VCaP (cell line): ENCODE results near the gene CA12.

ENCODE experiments used
- H3K27ac ChIP-seq: fragments of 450-650 bp; 2 replicates; pipeline ENCODE4 v1.5.1; 2017
- TF ChIP-seq, protein P1 (sequence below): fragments of 450-650 bp; conservative IDR thresholded peaks from 2 replicates; pipeline ENCODE4 v1.5.1; 2017; ENCODE audit warnings: mild to moderate bottlenecking, moderate library complexity

The CA12 gene

DNA sequence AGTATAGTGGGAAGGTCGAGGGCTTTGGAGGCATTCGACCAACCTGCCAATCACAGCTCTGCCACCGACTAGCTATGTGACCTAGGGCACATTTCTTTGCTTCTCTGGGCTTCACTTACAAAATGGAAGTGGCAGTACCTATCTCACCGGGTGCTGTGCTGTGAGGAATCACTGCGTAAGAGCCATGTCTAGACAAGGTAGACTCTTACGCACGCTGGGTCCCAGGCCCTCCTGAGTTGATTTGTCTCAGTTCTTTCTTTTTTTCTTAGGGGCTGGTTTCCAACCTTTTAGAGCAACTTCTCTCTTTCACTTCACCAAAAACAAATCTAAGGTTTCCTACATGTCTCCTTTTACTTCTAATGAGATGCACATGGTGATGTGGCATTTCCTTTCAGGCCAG, 18.8 kb downstream of the CA12 start:
- TF ChIP-seq, protein P1, sequence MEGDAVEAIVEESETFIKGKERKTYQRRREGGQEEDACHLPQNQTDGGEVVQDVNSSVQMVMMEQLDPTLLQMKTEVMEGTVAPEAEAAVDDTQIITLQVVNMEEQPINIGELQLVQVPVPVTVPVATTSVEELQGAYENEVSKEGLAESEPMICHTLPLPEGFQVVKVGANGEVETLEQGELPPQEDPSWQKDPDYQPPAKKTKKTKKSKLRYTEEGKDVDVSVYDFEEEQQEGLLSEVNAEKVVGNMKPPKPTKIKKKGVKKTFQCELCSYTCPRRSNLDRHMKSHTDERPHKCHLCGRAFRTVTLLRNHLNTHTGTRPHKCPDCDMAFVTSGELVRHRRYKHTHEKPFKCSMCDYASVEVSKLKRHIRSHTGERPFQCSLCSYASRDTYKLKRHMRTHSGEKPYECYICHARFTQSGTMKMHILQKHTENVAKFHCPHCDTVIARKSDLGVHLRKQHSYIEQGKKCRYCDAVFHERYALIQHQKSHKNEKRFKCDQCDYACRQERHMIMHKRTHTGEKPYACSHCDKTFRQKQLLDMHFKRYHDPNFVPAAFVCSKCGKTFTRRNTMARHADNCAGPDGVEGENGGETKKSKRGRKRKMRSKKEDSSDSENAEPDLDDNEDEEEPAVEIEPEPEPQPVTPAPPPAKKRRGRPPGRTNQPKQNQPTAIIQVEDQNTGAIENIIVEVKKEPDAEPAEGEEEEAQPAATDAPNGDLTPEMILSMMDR, result no peak
- H3K27ac ChIP-seq, result no peak overlapping the region

DNA sequence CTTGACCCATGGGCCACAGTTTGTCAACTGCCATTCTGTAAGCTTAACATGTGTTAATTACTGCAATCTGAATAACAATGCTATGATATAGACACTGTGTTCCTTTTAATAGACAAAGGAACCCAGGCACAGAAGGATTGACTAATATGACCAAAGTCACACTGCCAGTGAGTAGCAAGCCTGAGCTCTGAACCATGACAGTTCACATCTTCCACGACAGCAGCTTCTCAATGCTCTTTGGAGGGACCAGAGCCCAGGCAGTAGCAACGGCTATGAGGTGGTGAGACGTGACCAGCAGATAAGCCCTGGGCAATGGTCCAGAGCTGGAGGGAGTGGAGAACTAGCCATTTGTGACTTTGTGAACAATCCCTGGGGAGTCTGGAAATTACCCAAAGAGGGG, 19.4 kb downstream of the CA12 start:
- TF ChIP-seq, protein P1, result no peak
- H3K27ac ChIP-seq, result no peak overlapping the region

DNA sequence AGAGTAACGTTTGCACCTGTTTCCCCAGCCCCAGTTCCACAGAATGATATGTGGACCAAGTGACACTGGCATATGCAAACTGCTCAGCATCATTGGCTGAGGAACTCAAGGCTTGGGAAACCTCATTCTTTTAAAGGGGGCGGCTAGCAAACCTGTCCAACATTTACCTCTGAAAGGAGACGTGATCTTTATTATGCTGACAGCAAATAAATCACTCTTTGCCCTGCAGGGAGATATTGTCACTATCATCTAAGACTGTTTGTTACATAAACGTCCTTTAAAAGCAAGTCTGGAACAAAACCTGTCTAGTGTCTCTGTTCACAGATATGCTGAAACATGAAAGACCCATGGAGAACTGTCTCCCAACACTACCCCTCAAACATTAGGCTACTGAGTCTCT, 21.5 kb downstream of the CA12 start:
- TF ChIP-seq, protein P1, result no peak
- H3K27ac ChIP-seq, result no peak overlapping the region

DNA sequence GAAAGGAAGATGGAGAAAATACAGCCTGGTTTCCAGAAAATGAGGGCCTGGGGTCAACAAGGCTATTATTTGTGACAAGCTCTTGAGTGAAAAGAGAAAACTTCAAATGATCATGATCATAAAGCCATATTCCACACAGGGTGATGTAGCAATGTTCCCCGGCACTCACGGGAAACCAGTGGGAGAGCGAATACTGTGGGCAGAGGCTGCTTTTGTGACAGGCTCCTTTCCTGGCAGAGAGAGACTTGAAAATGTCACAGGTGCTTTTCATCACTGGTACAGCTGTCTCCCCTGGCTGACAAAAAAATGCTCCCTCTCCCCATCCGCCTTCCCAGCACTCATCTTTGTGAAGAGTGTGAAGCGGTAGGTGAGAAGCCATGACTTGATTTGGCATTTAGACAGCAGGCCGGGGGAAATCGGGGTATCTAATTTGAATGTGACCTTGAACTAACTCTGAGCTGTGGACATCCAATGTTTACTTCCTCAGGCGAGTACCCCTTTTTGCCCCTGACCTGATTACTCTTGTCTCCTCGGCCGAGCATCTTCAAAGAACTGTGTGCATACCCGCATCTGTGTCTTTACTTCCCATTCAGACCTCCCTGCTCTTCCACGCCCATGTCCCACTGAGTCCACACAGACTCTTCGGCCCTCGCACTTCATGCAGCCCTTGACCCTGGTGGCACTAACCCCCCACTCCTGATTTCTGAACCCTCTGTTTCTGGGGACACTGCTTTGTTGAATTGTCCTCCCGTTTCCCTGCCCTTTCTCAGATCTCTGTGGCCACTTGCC, 23.2 kb downstream of the CA12 start:
- TF ChIP-seq, protein P1, result no peak

DNA sequence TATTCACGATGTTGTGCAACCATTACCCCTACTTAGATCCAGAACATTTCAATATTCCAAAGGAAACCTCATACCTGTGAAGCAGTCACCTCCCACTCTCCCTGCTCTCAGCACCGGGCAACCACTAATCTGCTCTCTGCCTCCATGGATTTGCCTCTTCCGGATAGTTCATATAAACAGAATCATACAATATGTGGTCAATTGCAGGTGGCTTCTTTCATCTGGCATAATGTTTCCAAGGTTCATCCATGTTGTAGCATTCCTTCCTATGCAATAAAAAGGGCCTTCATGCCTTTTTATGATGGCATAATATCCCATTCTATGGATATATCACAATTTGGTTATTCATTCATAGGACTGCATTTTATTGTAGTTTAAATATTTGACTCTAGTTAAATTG, 23.9 kb downstream of the CA12 start:
- TF ChIP-seq, protein P1, result no peak
- no peak overlapping the region for H3K27ac ChIP-seq

More for the DNA sequence above, 23.2 kb downstream of the CA12 start:
- no peak overlapping the region for H3K27ac ChIP-seq

DNA sequence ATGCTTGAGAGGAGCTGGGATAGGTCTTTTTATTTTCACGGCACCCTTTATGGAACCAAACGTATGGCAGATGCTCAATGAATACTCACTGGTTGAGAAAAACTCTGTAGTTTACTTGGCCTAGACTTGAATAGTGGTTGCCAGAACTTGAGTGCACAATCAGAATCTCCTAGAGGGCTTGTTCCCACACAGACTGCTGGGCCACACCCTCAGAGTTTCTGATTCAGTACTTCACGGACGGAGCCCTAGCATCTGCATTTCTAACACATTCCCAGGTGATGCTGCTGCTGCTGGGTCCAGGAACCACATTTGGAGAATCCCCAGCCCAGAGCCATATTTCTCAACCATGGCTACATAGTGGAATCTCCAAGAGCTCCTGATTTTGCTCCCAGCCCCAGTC, 24.6 kb downstream of the CA12 start:
- no peak overlapping the region for H3K27ac ChIP-seq
- TF ChIP-seq, protein P1, result no peak

DNA sequence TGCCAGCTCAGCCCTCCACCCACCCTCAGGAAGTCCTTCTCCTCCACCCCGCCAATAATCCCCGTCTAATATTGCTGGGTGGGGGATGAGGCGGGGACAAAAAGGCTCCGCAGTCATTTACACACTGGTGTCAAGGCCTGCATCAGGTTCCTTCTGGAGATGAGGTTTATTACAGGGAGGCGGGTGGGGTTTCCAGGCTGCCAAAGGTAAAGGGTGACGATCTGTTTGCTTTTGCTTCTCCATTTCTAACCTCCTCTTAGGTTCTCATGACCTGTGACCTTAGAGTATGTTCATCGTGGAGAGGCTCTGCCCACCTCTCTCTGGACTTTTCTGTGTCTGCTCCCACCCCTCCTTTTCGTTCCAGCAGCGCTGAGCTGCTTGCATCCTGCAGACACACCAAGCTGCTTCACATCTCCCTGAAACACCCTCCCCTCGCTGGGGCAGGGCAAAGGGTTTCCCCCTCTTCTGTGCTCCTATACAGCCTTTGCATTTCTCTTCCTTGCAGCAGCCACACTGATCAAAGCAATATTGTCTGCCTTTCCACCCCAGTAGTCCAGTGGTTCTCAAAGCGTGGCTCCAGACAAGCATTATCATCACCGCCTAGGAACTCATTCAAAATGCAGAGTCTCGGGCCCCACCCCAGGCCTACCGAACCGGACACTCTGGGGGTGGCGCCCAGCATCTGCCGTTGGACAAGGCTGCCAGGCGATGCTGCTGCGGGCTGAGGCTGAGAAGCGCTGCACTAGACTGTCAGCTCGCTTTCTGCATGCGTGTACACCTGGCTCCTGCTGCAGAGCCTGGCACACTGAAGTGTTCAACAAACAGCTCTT, 26.6 kb downstream of the CA12 start:
- TF ChIP-seq, protein P1, result no peak
- no peak overlapping the region for H3K27ac ChIP-seq
